DND-41 (cell line): ENCODE measurements around the gene THBS2.

Source experiments
- CTCF ChIP-seq: IDR thresholded peaks from 2 replicates; pipeline ENCODE4 v1.5.1; 2012; ENCODE audit warnings: borderline replicate concordance, low read length, moderate library complexity, mild to moderate bottlenecking; ENCODE audit not compliant: poor library complexity, severe bottlenecking; ENCODE audit errors: extremely low read depth
- EZH2 ChIP-seq: IDR thresholded peaks from 3 replicates; pipeline ENCODE4 v1.6.1; 2012; ENCODE audit warnings: borderline replicate concordance, low read depth, mild to moderate bottlenecking, moderate library complexity, low read length, inconsistent platforms; ENCODE audit not compliant: severe bottlenecking

- TF ChIP-seq CTCF (no peak), EZH2 (no peak)
Measured at GRCh38 chr6:169230322-169230665, 23.4 kb downstream of the THBS2 start.
